Adrenal gland (tissue), 12 donors: Measurements from ENCODE around the gene IFNGR1. TPM values are rescaled to one million over a fixed set of nuclear protein-coding genes. Genes with fewer than 3 reads are reported as not detected.
A peak's percentile ranks its signal among the peaks of the same experiment; 100 is the strongest.

Experiments
- DNase-seq, 7 donors: peaks; one replicate each; pipeline ENCODE4 v3.0.0-alpha.2; 2019 to 2020
- H3K27ac ChIP-seq, 5 donors: fragments of 200-600 bp; sonication (generic) in 4 of 5; 1 replicate in 3 of 5; 2 replicates in 2 of 5; pipeline versions ENCODE4 v1.5.1 to v1.8.0; 2016 to 2020; ENCODE audit warnings: mild to moderate bottlenecking in 1 of 5
- H3K27me3 ChIP-seq: fragments of 200-600 bp; 2 replicates; pipeline ENCODE4 v1.8.0; 2021
- H3K36me3 ChIP-seq, 2 donors: fragments of 200-600 bp; replicated peaks in 1 of 2; 1 replicate in 1 of 2; 2 replicates in 1 of 2; pipeline versions ENCODE4 v1.5.1 to v1.8.0; 2018 to 2022
- H3K4me1 ChIP-seq, 2 donors: fragments of 200-600 bp; replicated peaks in 1 of 2; 1 replicate in 1 of 2; 2 replicates in 1 of 2; pipeline versions ENCODE4 v1.5.1 to v1.8.0; 2018 to 2021
- H3K4me3 ChIP-seq, 4 donors: fragments of 200-600 bp; sonication (generic) in 3 of 4; one replicate each; pipeline ENCODE4 v1.5.1; 2016 to 2018
- H3K9me3 ChIP-seq, 3 donors: fragments of 200-600 bp; sonication (generic) in 1 of 3; replicated peaks in 1 of 3; 1 replicate in 2 of 3; 2 replicates in 1 of 3; pipeline versions ENCODE4 v1.5.1 to v1.8.0; 2016 to 2021
- POLR2A ChIP-seq, 2 donors: fragments of 450-650 bp; IDR thresholded peaks; one replicate each; pipeline ENCODE4 v1.6.1; 2017; ENCODE audit warnings: antibody characterized with exemption in 2 of 2, mild to moderate bottlenecking in 2 of 2, moderate library complexity in 1 of 2
- WGBS, 4 donors: extraction: QIAGEN DNeasy Blood & Tissue Kit in 2 of 4; methylation state at CpG; one replicate each; pipeline versions ENCODE4 v1.1.5 to v1.1.7; 2013 to 2017; 5-methylcytosine and 5-hydroxymethylcytosine counted together
- intact Hi-C, 2 donors: fragments of 100-400 bp; cut with DNase I; formaldehyde crosslinking; loops; one replicate each; pipeline versions ENCODE4 v1.14.1 to v1.15.0; 2022 to 2023
- polyA plus RNA-seq, 3 donors: library from polyadenylated mRNA; stranded (reverse); fragments of 200-250 nt in 2 of 3; fragments of 350-450 nt in 1 of 3; fragmentation: Illumina TruSeq in 1 of 3; extraction: RNeasy Lipid Tissue Mini Kit (QIAGEN cat#74804) in 1 of 3; gene quantifications; one replicate each; pipeline ENCODE4 v1.2.3, GENCODE V29; 2013 to 2014
- total RNA-seq, 9 donors: library from RNA; depleted of rRNA in 4 of 9; stranded (reverse); fragments of >200 nt in 4 of 9; fragments of 120-200 nt in 1 of 9; fragmentation: NEBNext Ultra II Directional in 1 of 9; extraction: Animal tissue kit (Norgen Biotek cat#: 25700) in 1 of 9; gene quantifications; one replicate each; pipeline versions ENCODE4 v1.1.0 to v1.2.4, GENCODE V29; 2013 to 2023
- TF ChIP-seq, protein P1 (sequence below), 6 experiments: fragments of 450-650 bp in 4 of 6; fragments of 200-600 bp in 2 of 6; sonication (generic) in 1 of 6; IDR thresholded peaks; 1 replicate in 5 of 6; 2 replicates in 1 of 6; pipeline versions ENCODE4 v1.5.1 to v1.8.0; 2016 to 2021; ENCODE audit warnings: antibody characterized with exemption in 6 of 6, mild to moderate bottlenecking in 2 of 6, moderate library complexity in 1 of 6
- donor health status: healthy with polysubstance abuse.
- donor health status: Bipolar disorder and iron deficiency.
- donor health status: DM: yes; HTN: yes; CAD: no.
- donor health status: DM: no; HTN: no; CAD: no.
- donor health status: DM: no; HTN: no; CAD: no.
- donor health status: DM: yes; HTN: yes; CAD: no.

The IFNGR1 gene
- total and polyA plus RNA-seq, 12 donors: 55.5 to 110 (median 69.9) TPM

DNA sequence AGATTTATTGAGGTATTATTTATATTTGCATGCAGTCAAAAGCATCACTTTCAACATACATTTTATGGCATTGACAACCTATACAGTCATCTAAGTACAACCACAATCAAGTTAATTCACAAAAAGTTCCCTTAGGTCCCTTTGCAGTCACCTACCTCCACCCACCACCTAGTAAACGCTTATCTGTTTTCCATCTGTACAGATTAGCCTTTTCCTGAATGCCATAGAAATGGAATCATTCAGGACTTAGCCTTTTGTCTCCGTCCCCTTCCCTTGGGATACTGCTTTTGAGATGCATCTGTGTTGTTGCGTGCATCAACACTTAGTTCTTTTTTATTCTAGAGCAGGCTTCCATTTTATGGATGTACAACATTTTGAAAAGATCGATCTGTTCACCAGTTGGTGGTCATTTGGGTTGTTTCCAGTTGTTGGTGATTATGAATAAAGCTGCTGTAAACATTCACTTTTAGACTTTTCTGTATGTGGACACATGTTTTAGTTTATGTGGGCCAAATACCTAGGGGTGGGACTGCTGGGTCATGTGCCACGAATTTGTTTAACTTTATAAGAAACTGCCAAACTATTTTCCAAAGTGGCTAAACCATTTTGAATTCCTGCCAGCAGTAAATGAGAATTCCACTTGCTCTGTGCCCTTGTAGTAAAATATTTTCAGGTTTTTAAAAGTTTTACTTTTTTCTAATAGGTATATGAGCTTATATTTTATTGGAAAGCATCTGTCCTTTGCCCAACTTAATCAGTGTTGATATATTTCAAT lies 17.6 kb upstream of the IFNGR1 start:
- no peaks in the 10 kb centered on the region for H3K36me3 ChIP-seq
- no peaks in the 10 kb centered on the region for H3K9me3 ChIP-seq
- H3K27me3 ChIP-seq: no peaks in the 10 kb centered on the region
- DNase-seq: no peak
- TF ChIP-seq, protein P1, sequence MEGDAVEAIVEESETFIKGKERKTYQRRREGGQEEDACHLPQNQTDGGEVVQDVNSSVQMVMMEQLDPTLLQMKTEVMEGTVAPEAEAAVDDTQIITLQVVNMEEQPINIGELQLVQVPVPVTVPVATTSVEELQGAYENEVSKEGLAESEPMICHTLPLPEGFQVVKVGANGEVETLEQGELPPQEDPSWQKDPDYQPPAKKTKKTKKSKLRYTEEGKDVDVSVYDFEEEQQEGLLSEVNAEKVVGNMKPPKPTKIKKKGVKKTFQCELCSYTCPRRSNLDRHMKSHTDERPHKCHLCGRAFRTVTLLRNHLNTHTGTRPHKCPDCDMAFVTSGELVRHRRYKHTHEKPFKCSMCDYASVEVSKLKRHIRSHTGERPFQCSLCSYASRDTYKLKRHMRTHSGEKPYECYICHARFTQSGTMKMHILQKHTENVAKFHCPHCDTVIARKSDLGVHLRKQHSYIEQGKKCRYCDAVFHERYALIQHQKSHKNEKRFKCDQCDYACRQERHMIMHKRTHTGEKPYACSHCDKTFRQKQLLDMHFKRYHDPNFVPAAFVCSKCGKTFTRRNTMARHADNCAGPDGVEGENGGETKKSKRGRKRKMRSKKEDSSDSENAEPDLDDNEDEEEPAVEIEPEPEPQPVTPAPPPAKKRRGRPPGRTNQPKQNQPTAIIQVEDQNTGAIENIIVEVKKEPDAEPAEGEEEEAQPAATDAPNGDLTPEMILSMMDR (IDR thresholded peaks at IDR 0.05): no peak
- no peak for TF ChIP-seq POLR2A (IDR thresholded peaks at IDR 0.05)
- peaks cover 8 to 33% of the 10 kb centered on the region in 2 donors for H3K4me1 ChIP-seq
- H3K27ac ChIP-seq: no peak overlapping the region
- H3K4me3 ChIP-seq: no peak overlapping the region
- 77 to 85% (median 83%) methylated on average over 5 of the region's 5 CpGs for WGBS, 4 donors
- intact Hi-C loops: no loop called here

DNA sequence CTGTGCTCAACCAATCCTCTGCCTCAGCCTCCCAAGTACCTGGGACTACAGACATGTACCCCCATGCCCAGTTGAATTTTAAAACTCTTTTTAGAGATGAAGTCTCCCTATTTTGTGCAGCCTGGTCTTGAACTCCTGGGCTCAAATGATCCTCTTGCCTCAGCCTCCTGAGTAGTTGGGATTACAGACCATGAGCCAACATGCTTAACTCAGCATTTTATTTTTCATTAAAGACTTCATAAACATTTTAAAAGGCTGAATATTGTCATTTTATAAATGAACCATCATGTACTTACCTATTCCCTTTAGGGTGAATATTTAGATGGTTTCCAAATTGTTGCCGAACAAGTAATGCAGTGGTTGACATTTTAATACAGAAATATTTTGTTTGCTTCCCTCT lies 16.5 kb upstream of the IFNGR1 start:
- DNase-seq: no peak
- TF ChIP-seq, protein P1 (IDR thresholded peaks at IDR 0.05): no peak
- no peak for TF ChIP-seq POLR2A (IDR thresholded peaks at IDR 0.05)
- intact Hi-C loops: no loop called here
- peaks cover 0 to 23% of the 10 kb centered on the region in 2 donors for H3K4me1 ChIP-seq
- H3K4me3 ChIP-seq: no peak overlapping the region
- no peak overlapping the region for H3K27ac ChIP-seq
- WGBS, 4 donors: 86 to 96% (median 91%) methylated on average over 1 of the region's 1 CpG
- H3K9me3 ChIP-seq: no peaks in the 10 kb centered on the region
- H3K36me3 ChIP-seq: no peaks in the 10 kb centered on the region
- H3K27me3 ChIP-seq: no peaks in the 10 kb centered on the region

DNA sequence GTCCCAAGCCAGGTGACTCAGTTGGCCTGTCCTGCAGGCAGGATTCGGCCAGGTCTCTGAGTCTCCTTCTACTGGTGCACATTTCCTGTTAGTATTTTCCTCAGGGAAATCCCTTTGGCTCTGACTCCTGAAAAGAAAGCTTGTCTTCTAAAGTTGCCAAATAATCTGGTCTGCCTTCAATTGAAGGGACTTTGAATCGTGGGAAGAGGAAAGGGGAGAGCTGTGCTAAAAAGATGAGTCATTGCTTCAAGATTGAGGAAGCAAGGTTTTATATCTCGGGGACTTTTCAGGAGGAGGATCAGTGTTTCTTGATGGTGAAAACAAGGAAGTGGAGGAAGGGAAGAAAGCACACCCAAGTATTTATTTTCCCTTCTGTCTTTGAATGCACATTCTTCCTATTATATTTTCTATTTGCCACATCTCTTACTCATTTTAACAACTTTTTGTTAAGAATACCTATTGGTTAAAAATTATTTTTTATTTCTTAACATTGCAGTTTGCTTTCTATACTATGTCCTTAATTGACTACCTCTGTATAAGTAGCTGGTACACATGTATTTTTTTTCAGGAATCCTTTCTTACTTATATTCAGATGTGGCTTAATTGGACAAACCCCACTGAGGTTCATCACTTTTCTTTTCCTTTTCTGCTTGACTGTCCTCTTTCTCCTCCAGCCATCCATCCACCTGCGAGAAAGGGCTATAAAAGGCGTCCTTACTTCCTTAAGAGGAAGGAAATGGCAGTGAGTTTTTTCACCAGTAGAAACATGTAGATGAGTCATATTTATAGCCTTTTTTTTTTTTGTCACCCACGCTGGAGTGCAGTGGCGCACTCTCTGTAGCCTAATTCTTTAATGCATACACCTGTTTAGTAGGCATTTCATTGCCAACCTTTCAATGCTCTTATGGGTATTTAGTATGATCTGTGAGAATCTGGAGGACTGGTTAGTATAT lies 15.0 kb upstream of the IFNGR1 start:
- no peaks in the 10 kb centered on the region for H3K36me3 ChIP-seq
- intact Hi-C loops: no loop called here
- H3K27ac ChIP-seq: peak overlapping the region in 3 of 5 donors; percentile 10 to 85 (median 46)
- no peak for TF ChIP-seq POLR2A (IDR thresholded peaks at IDR 0.05)
- TF ChIP-seq, protein P1 (IDR thresholded peaks at IDR 0.05): no peak
- no peaks in the 10 kb centered on the region for H3K27me3 ChIP-seq
- WGBS, 4 donors: 38 to 45% (median 41%) methylated on average over 7 of the region's 7 CpGs
- H3K4me3 ChIP-seq: no peak overlapping the region
- no peaks in the 10 kb centered on the region for H3K9me3 ChIP-seq
- no peak for DNase-seq
- peaks cover 0 to 20% of the 10 kb centered on the region in 2 donors for H3K4me1 ChIP-seq

DNA sequence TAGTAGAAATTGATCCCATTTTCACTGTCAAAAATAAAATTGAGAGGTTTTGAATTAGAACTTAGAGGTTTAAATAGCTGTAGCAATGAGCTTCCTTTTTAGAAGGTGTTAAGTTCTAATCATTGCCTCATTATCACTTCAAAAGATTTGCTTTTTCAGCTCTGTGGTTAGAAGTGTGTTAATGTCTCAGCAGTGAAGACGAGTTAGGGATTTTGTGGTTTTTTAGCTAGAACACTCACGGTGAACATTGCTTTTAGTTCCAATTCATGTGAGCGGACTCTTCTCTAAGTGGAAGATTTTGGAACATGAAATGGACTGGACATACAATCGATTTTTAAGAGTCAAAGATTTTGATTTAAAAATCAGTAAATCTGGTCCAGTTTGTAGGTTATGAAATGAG lies 12.7 kb upstream of the IFNGR1 start:
- H3K9me3 ChIP-seq: no peaks in the 10 kb centered on the region
- no peak overlapping the region for H3K27ac ChIP-seq
- H3K4me1 ChIP-seq: peaks cover 0 to 25% of the 10 kb centered on the region in 2 donors
- intact Hi-C loops: no loop called here
- no peak for DNase-seq
- no peaks in the 10 kb centered on the region for H3K36me3 ChIP-seq
- no peaks in the 10 kb centered on the region for H3K27me3 ChIP-seq
- no peak overlapping the region for H3K4me3 ChIP-seq
- TF ChIP-seq, protein P1 (IDR thresholded peaks at IDR 0.05): no peak
- TF ChIP-seq POLR2A (IDR thresholded peaks at IDR 0.05): no peak
- 72 to 78% (median 72%) methylated on average over 4 of the region's 4 CpGs for WGBS, 4 donors
